ENCODE data around the gene GRK7. TPM values are rescaled to one million over a fixed set of nuclear protein-coding genes. Genes with fewer than 3 reads are reported as not detected.
A peak's percentile ranks its signal among the peaks of the same experiment; 100 is the strongest.

Gene GRK7
- total and polyA plus RNA-seq, 2 of the 4 experiments (the other 2 are of a cell fraction): not detected

DNA sequence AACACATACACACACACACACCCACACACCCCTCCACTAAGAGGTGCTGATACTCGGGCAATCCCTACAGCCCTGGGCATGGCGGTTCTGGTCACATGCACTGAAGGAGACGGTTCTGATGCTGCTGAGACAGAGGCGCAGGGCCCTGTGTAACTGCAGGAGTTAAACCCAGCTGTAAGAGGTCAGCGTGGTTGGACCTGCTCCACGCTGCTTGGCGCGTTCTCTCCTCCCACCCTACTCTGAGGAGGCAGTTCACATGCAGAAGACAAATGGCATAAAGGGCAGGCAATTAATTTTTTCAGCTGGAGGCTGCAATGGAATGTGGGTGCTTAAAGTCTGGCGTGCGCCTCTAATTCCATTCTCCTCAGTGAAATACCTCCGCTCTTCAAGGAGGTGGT is 35.2 kb downstream of the GRK7 start:
- H2BK20ac ChIP-seq (ENCODE audit: low read depth, low read length): no peak overlapping the region
- no peak overlapping the region for H3K4me3 ChIP-seq (ENCODE audit: insufficient read depth, low read depth, low read length)
- no peaks in the 10 kb centered on the region for H4K20me1 ChIP-seq (ENCODE audit: insufficient read depth, low read length)
- no peaks in the 10 kb centered on the region for H3K79me1 ChIP-seq (ENCODE audit: low read depth in 1 of 2, low read length in 2 of 2)
- intact Hi-C loops (cut with micrococcal nuclease): no loop called here
- no peak overlapping the region for H3K27ac ChIP-seq (ENCODE audit: insufficient read depth, low read length)
- no peak overlapping the region for H4K8ac ChIP-seq (ENCODE audit: low read depth in 2 of 2, low read length in 2 of 2)
- no peak overlapping the region for H3K4ac ChIP-seq (ENCODE audit: low read depth, low read length)
- no peaks in the 10 kb centered on the region for H3K36me3 ChIP-seq (ENCODE audit: control insufficient read depth, insufficient read depth, low read length)
- no peak overlapping the region for H3K9ac ChIP-seq (ENCODE audit: low read depth, low read length)
- peak; percentile 27; the same call in 1 of the 2 replicates for ATAC-seq (ENCODE audit: low read depth)
- no peak overlapping the region for H4K5ac ChIP-seq (ENCODE audit: low read depth, low read length)
- WGBS, 2 experiments (ENCODE audit: extremely low coverage in 2 of 2, insufficient read length in 1 of 2): 80% methylated on average over 2 of the region's 11 CpGs; no CpG with 5 or more reads in 1 of the 2 experiments
- TF ChIP-seq POLR2A (IDR thresholded peaks at IDR 0.05; ENCODE audit: low read depth, low read length): no peak
- TF ChIP-seq BHLHE40 (IDR thresholded peaks at IDR 0.05; ENCODE audit: low read depth, low read length): no peak
- no peak for TF ChIP-seq CHD1 (IDR thresholded peaks at IDR 0.05; ENCODE audit: low read depth, low read length)
- no peak for TF ChIP-seq RFX5 (IDR thresholded peaks at IDR 0.05; ENCODE audit: low read depth, low read length)
- no peak for TF ChIP-seq SMC3 (IDR thresholded peaks at IDR 0.05; ENCODE audit: low read depth, low read length)
- TF ChIP-seq RCOR1 (IDR thresholded peaks at IDR 0.05; ENCODE audit: insufficient replicate concordance, low read length): no peak
- TF ChIP-seq MAZ (IDR thresholded peaks at IDR 0.05; ENCODE audit: borderline replicate concordance, low read depth, low read length): no peak
- no peak for TF ChIP-seq MAFK (IDR thresholded peaks at IDR 0.05; ENCODE audit: low read depth, low read length)
- no peak for TF ChIP-seq NFE2L2 (IDR thresholded peaks at IDR 0.05; ENCODE audit: low read depth, low read length)
- TF ChIP-seq, protein P1, sequence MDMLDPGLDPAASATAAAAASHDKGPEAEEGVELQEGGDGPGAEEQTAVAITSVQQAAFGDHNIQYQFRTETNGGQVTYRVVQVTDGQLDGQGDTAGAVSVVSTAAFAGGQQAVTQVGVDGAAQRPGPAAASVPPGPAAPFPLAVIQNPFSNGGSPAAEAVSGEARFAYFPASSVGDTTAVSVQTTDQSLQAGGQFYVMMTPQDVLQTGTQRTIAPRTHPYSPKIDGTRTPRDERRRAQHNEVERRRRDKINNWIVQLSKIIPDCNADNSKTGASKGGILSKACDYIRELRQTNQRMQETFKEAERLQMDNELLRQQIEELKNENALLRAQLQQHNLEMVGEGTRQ (IDR thresholded peaks at IDR 0.05; ENCODE audit: low read depth, low read length): no peak
- no peak for TF ChIP-seq FOS (IDR thresholded peaks at IDR 0.05; ENCODE audit: low read depth, low read length)
- TF ChIP-seq, protein P2, sequence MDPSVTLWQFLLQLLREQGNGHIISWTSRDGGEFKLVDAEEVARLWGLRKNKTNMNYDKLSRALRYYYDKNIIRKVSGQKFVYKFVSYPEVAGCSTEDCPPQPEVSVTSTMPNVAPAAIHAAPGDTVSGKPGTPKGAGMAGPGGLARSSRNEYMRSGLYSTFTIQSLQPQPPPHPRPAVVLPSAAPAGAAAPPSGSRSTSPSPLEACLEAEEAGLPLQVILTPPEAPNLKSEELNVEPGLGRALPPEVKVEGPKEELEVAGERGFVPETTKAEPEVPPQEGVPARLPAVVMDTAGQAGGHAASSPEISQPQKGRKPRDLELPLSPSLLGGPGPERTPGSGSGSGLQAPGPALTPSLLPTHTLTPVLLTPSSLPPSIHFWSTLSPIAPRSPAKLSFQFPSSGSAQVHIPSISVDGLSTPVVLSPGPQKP (IDR thresholded peaks at IDR 0.05; ENCODE audit: borderline replicate concordance, low read depth, low read length): no peak
- no peak overlapping the region for H2AK9ac ChIP-seq (replicated peaks; ENCODE audit: low read depth, low read length, poor library complexity)
- in situ Hi-C loops (cut with MboI; ENCODE audit: low sequenced_read_pairs): no loop called here
- no peak overlapping the region for H4K91ac ChIP-seq (ENCODE audit: insufficient read depth, low read depth, low read length)
- no peak overlapping the region for H3K23ac ChIP-seq (ENCODE audit: low read depth, low read length)
- no peak overlapping the region for H3K4me2 ChIP-seq (ENCODE audit: low read depth, low read length)
- H3K27me3 ChIP-seq (ENCODE audit: control insufficient read depth, insufficient read depth, low read length): peaks cover 3% of the 10 kb centered on the region; the same call in 1 of the 2 replicates
- peaks cover 7% of the 10 kb centered on the region for H3K4me1 ChIP-seq (ENCODE audit: control insufficient read depth, insufficient read depth, low read length)
- ChIA-PET POLR2A (ENCODE audit: unreplicated experiment) (no interaction called here), CTCF (no interaction called here)
- BruUV-seq (replicated peaks): no TSS peak
- peak overlapping the region; percentile 39 for H2AFZ ChIP-seq (replicated peaks; ENCODE audit: low read length, poor library complexity)
- no peak for DNase-seq
- no peak overlapping the region for H2BK120ac ChIP-seq (ENCODE audit: low read depth, low read length)
- no peaks in the 10 kb centered on the region; the same call in 1 of the 2 replicates for H3K9me3 ChIP-seq (ENCODE audit: control insufficient read depth, insufficient read depth, low read length)
- no peak overlapping the region for H2AK5ac ChIP-seq (ENCODE audit: low read depth, low read length)
- no peak overlapping the region for H2BK15ac ChIP-seq (ENCODE audit: low read depth, low read length)
- H3K14ac ChIP-seq (replicated peaks; ENCODE audit: low read depth, low read length): no peak overlapping the region
- no peak overlapping the region for H3K56ac ChIP-seq (ENCODE audit: extremely low read depth, insufficient read depth, low read length)
- no peak overlapping the region for H2BK5ac ChIP-seq (ENCODE audit: low read depth, low read length, poor library complexity, severe bottlenecking)
- H3K18ac ChIP-seq (ENCODE audit: low read depth, low read length): no peak overlapping the region
- H3K9me1 ChIP-seq (ENCODE audit: insufficient read depth, low read length): no peaks in the 10 kb centered on the region
- dilution Hi-C loops (cut with HindIII; ENCODE audit: low sequenced_read_pairs, unreplicated experiment): no loop called here

All from IMR-90 (cell line).